ENCODE measurements around the gene PTDSS2.
"Not testable (repeated sequence)": the region's sequence is repeated elsewhere in the genome, so short reads cannot be mapped to it uniquely, and the experiment has no call there.

DNA sequence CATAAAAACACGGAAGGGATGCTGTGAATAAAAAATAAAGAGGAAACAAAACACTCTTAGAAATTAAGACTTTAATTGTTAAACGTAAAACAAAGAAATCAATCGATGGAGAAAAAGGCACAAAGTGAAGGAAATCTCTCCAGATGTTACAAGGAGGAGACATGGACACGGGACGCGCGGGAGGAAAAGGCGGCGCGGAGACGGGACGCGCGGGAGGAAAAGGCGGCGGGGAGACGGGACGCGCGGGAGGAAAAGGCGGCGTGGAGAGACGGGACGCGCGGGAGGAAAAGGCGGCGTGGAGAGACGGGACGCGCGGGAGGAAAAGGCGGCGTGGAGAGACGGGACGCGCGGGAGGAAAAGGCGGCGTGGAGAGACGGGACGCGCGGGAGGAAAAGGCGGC lies 25.3 kb upstream of the PTDSS2 start:
- TF ChIP-seq CTCF, POLR2A (IDR thresholded peaks at IDR 0.05): not testable (repeated sequence)

All from right lobe of liver (tissue), 4 donors.